A673 (cell line): ENCODE data around the gene CT47C1. TPM values are rescaled to one million over a fixed set of nuclear protein-coding genes. Genes with fewer than 3 reads are reported as not detected.

Source experiments
- BruUV-seq: library from RNA; stranded (reverse); fragments of 400-500 nt; replicated peaks from 2 replicates; lab custom pipeline; 2021; lab: Mats Ljungman, UMichigan
- CTCF ChIA-PET: fragments of 300-600 bp; sonication (Branson Sonifier 250); formaldehyde crosslinking; loops from one replicate; lab custom pipeline; 2022; ENCODE audit warnings: antibody characterized with exemption; lab: Charles Lee
- POLR2A ChIA-PET: fragments of 300-600 bp; sonication (Branson Sonifier 250); formaldehyde crosslinking; loops from one replicate; lab custom pipeline; 2022; ENCODE audit warnings: antibody characterized with exemption; ENCODE audit not compliant: low non-redundant PET; lab: Charles Lee
- DNase-seq: peaks from one replicate; pipeline ENCODE4 v3.0.0-alpha.2; 2015; ENCODE audit warnings: low spot score
- H3K27ac ChIP-seq: fragments of 200-600 bp; sonication (generic); 2 replicates; pipeline ENCODE4 v1.5.1; 2016; ENCODE audit warnings: mixed run types, low read depth, mild to moderate bottlenecking, mixed read lengths, antibody characterized with exemption, low read length; ENCODE audit not compliant: poor library complexity, severe bottlenecking
- H3K27me3 ChIP-seq: fragments of 200-600 bp; sonication (generic); replicated peaks from 2 replicates; pipeline ENCODE4 v1.6.1; 2017; ENCODE audit warnings: mixed run types, low read depth, mild to moderate bottlenecking, mixed read lengths, antibody characterized with exemption, low read length; ENCODE audit not compliant: insufficient read depth, poor library complexity
- H3K36me3 ChIP-seq: fragments of 200-600 bp; sonication (generic); 2 replicates; pipeline ENCODE4 v1.6.1; 2016; ENCODE audit warnings: mixed run types, mild to moderate bottlenecking, mixed read lengths, antibody characterized with exemption, low read length; ENCODE audit not compliant: insufficient read depth, poor library complexity, severe bottlenecking
- H3K4me1 ChIP-seq: fragments of 200-600 bp; sonication (generic); 2 replicates; pipeline ENCODE4 v1.6.1; 2017; ENCODE audit warnings: mixed run types, mild to moderate bottlenecking, mixed read lengths, antibody characterized with exemption, low read length; ENCODE audit not compliant: insufficient read depth, poor library complexity, severe bottlenecking
- H3K4me3 ChIP-seq: fragments of 200-600 bp; sonication (generic); 2 replicates; pipeline ENCODE4 v1.5.1; 2016; ENCODE audit warnings: low read depth, mixed run types, mild to moderate bottlenecking, mixed read lengths, low read length; ENCODE audit not compliant: poor library complexity, severe bottlenecking
- H3K9me3 ChIP-seq: fragments of 200-600 bp; sonication (generic); 2 replicates; pipeline ENCODE4 v1.6.1; 2016; ENCODE audit warnings: mixed run types, low read depth, mild to moderate bottlenecking, mixed read lengths, antibody characterized with exemption, low read length; ENCODE audit not compliant: poor library complexity, severe bottlenecking
- CTCF ChIP-seq: fragments of 300-800, 200-600 bp; sonication (generic); conservative IDR thresholded peaks from 2 replicates; pipeline ENCODE4 v1.5.1; 2017; ENCODE audit warnings: low read depth, mild to moderate bottlenecking, antibody characterized with exemption, low read length, moderate library complexity, mixed read lengths
- EZH2 ChIP-seq: fragments of 200-600 bp; sonication (generic); IDR thresholded peaks from 2 replicates; pipeline ENCODE4 v1.6.1; 2017; ENCODE audit warnings: borderline replicate concordance, low read depth, mild to moderate bottlenecking, mixed read lengths, antibody characterized with exemption, low read length; ENCODE audit not compliant: poor library complexity, severe bottlenecking
- intact Hi-C: fragments of 100-400 bp; cut with micrococcal nuclease; formaldehyde crosslinking; loops from one replicate; pipeline ENCODE4 v1.10.0; 2022; ENCODE audit not compliant: unreplicated experiment
- total RNA-seq: library from RNA; stranded (reverse); gene quantifications from 2 replicates; pipeline ENCODE4 v1.2.3, GENCODE V29; 2021

Gene CT47C1
- total RNA-seq, 1 experiment from 2014 or later = not detected

DNA sequence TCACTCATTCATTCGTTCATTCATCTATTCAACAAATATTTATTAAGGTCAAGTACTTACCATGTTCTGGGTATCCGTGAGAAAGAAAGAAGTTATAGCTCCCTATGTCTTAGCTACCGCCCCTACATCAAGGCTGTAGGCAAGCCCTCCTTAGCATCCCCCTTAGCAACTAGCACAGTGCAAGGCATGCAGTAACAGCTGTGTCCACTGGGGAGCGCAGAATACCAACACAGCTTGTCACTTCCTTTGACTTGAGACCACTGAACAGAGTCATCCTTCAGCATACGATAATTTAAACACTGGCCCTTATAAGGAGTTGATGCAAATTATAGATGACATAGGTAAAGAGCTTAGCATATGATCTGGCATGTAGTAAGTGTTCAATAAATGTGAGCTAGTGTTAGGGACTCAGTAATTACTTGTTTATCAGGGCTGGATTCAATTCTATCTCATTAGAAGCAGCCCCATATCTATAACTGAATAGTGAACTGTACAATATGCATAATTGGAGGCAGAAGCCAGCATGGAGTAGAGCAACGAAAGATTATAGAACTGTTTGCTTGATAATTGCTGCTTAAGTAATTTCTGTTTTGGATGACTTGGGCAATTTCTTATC lies 46.1 kb downstream of the CT47C1 start:
- peak; percentile 63 for DNase-seq
- Histone ChIP-seq H3K4me1 (no peaks in the 10 kb centered on the region), H3K4me3 (no peak overlapping the region), H3K9me3 (no peaks in the 10 kb centered on the region), H3K27ac (no peak overlapping the region), H3K36me3 (no peaks in the 10 kb centered on the region), H3K27me3 (no peaks in the 10 kb centered on the region)
- ChIA-PET POLR2A (no interaction called here), CTCF (interaction anchor here (0.5 to 1.2 kb wide), 5 partner anchors 8 to 126 kb away, joined by 3 to 9 read pairs (median 4); partner anchors contain the start of gene KIAA1210)
- intact Hi-C loops = no loop called here
- BruUV-seq = no TSS peak
- TF ChIP-seq EZH2 (no peak), CTCF (peak; percentile 80)

DNA sequence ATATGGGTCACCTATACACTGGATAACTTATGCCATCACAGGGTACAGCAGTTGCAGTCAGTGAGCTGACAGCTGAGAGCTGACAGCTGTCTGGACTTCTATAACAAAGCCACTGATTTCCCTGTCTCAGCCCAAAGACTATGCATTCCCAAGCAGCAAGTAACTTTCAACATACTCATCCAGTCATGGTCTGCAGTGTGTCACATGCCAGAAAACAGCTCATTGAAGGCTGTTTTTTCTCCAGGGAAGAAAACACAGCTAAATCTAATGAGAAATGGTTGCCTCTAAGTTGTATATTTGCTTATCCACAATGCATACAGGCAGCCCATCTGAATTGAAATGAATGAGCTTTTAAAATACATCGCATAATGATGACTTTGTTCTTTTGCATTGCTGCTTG lies 48.5 kb downstream of the CT47C1 start:
- intact Hi-C loops = loop anchor here (2.0 to 5.0 kb wide), 2 partner anchors 97 to 146 kb away; no protein-coding TSS in a partner anchor
- H3K9me3 ChIP-seq = no peaks in the 10 kb centered on the region
- DNase-seq = no peak
- POLR2A ChIA-PET = no interaction called here
- H3K4me3 ChIP-seq = no peak overlapping the region
- no peaks in the 10 kb centered on the region for H3K27me3 ChIP-seq
- H3K4me1 ChIP-seq = no peaks in the 10 kb centered on the region
- no TSS peak for BruUV-seq
- no peaks in the 10 kb centered on the region for H3K36me3 ChIP-seq
- CTCF ChIA-PET = interaction anchor here (0.6 kb wide), 1 partner anchor 167 kb away, joined by 3 read pairs; no protein-coding TSS in a partner anchor
- TF ChIP-seq CTCF (no peak), EZH2 (no peak)
- H3K27ac ChIP-seq = no peak overlapping the region

Other genes with a start within 250 kb of the CT47C1 start
- 1.2 TPM in 2 replicates for gene ZCCHC12, start 249.2 kb upstream of the CT47C1 start, total RNA-seq
- 0.11 TPM in 1 of 2 replicates, not detected in the other for gene LONRF3, start 98.4 kb upstream of the CT47C1 start, total RNA-seq
- gene KIAA1210, start 54.8 kb downstream of the CT47C1 start, total RNA-seq = not detected in 2 replicates
- gene PGRMC1, start 163.3 kb downstream of the CT47C1 start, total RNA-seq = 123 and 133 TPM in 2 replicates